Measurements from ENCODE around the gene CDH18.

Gene CDH18

DNA sequence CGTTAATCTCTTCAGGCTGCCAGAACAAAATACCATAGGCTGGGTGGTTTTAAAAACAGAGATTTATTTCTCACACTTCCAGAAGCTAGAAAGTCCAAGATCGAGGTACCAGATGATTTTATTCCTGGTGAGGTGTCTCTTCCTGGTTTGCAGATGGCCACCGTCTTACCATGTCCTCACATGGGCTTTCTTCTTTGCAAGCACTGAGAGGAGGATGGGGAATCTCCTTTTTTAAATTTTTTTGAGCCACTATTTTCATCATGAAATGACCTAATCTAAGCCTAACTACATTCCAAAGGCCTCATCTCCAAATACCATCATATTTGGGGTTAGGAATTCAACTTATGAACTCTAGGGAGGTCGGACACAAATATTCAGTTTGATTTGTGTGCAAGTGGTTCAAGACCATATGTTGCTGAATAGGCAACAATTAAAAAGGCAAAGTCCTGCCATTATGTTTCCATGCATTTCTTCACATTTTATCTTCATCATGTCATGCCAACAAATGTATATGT is 371.2 kb downstream of the CDH18 start:
- in situ Hi-C loops (cut with HindIII; ENCODE audit: low sequenced_read_pairs) = no loop called here

DNA sequence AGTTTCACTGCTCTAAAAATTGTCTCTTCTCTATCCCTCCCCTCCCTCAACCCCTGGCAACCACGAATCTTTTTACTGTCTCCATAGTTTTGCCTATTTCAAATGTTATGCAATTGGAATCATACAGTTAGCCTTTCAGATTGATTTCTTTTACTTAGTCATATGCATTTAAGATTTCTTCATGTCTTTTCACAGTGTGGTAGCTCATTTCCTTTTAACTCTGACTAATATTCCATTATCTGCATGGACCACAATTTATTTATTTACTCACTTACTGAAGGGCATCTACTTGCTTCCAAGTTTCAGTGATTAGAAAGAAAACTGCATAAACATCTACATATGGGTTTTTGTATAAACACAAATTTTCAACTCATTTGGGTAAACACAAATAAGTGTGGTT is 372.3 kb downstream of the CDH18 start:
- in situ Hi-C loops (cut with HindIII; ENCODE audit: low sequenced_read_pairs) = no loop called here

DNA sequence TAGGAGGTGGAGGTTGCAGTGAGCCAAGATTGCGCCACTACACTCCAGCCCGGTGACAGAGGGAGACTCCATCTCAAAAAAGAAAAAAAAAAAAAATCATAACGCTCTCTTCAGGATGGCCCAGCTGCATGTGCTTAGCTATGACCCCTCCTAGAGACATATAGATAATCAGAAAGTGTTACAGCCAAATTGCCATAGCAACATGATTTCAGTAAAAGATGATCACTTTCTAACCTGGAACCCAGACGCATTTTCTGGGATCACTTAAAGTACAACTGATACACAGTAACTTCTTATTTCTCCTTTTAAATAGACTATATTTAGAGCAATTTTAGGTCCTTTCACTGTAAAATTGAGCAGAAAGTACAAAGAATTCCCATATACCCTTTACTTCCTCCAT is 372.9 kb downstream of the CDH18 start:
- in situ Hi-C loops (cut with HindIII; ENCODE audit: low sequenced_read_pairs) = no loop called here

DNA sequence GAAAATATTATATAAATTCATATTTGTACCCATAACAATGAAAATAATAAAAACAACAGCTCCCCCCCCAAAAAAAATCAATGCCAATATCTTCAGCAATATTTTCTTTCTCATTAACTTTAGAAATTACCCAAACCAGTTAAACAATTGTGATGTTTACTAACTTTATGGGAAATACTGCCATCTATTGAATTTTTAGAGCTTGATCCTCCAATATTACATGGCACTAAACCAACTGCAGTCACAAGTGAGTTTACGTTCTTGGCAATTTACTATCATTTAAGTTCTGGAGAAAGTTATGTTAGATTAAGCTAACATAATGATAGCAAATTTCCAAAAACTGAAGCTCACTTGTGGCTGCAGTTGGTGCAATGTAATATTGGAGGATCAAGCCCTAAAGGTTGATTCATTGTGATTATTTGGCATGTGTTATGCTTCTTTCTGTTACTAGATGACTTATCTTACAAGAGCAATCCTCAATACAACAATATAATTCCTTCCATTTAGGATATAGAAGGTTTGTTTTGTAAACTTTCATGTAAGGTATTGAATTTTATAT is 379.5 kb downstream of the CDH18 start:
- in situ Hi-C loops (cut with HindIII; ENCODE audit: low sequenced_read_pairs) = no loop called here

DNA sequence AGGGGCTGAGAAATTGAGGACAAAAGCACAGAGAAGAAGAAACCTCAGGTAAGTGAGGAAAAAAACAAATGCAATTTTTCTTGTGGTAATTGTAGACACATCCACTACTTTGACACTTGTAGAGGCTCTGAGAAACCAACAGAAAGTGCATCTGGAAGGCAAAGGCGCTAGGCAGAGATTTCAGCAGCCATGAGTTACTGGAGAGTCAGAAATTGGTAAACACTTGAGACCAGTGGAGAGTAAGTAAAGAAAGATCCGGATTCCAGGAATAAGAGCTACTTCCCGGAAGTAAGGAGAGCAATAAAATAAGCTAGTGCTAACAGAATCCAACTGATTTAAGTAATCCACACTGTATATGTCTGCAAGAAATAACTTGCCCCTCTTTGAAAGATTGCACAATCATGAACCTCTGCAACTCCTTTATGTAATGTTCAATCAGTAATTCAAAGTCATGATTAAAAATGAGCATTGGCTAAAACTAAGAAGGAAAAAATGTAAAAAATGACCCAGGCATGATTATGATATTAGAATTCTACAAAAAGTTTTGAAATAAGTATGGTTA is 382.1 kb downstream of the CDH18 start:
- in situ Hi-C loops (cut with HindIII; ENCODE audit: low sequenced_read_pairs) = no loop called here

DNA sequence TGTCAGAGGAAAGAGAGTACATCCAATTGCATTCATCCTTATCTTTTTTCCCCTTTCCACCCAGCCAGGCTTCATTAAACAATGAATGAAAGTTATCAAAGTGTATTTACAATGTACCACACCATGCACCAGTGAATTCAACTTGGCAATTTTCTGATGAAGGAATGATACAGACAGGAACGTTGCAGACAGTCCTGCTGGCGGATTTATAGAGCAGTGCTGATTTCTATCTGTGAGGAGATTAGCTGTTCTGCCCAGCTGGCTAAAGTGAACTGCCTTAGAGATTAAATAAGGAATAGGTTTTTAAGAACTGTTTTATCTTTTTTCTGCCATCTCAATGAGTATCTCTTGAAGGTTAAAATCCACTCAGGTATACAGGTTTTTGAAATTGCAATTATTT is 403.9 kb downstream of the CDH18 start:
- in situ Hi-C loops (cut with HindIII; ENCODE audit: low sequenced_read_pairs) = no loop called here

DNA sequence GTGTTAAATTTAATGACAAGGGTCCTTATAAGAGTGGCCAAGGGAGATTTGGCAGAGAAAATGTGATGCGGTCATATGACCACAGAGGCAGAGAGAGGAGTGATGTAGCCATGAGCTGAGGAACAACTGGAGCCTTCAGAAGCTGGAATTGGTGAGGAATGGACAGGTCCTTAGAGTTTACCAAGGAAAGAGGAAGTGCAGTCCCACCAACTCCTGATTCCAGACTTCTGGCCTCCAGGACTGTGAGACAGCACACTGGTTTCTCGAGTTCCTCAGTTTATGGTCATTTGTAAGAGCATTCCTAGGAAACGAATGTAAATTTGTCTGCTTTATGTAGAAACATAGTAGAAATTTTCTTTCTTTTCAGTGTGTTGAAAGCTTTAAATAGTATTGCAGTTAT is 410.1 kb downstream of the CDH18 start:
- in situ Hi-C loops (cut with HindIII; ENCODE audit: low sequenced_read_pairs) = no loop called here

DNA sequence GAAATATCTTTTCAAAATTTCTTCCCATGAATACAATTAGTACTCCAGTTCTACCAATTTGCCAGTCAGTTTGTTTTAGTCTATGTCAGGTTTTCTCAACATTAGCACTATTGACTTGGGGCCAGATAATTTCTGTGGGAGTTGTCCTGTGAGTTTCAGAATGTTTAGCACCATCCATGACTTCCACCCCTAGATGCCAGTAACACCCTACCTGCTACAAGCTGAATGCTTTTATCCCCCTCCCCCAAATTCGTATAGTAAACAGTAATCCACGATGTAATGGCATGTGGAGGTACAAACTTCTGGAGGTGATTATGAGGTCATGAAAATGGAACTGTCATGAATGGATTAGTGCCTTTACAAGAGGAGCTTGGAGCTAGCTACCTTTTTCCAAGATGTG is 420.0 kb downstream of the CDH18 start:
- in situ Hi-C loops (cut with HindIII; ENCODE audit: low sequenced_read_pairs) = no loop called here

DNA sequence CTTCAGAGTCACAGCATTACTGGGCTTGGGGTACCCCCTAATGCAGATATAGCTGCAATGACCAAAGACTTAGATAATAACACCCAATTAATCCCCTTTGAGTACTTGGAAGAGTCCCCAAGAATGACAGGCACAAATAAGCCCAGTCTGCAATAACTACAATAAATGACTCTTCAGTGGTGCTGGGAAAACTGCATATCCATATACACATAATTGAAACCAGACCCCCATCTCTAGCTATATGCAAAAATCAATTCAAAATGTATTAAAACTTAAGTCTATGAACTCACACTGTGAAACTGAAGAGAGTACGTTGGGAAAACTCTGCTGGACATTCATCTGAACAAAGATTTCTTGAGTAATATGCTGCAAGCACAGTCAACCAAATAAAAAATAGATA is 422.5 kb downstream of the CDH18 start:
- in situ Hi-C loops (cut with HindIII; ENCODE audit: low sequenced_read_pairs) = no loop called here

DNA sequence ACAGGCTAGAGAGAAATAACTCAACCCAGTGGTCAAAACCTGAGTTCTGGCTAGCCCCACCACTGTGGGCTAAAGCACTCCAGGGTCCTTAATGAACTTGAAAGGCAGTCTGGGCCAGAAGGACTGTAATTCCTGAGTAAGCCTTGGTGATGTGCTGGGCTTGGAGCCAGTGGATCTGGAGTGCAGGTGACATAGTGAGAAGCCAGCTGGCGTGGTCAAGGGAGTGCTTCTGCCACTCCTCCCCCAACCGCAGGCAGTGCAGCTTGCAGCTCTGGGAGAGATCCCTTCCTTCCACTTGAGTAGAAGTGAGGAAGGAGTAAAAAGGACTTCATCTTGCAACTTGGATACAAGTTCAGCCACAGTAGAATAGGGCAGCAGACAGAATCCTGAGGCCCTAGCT is 424.0 kb downstream of the CDH18 start:
- in situ Hi-C loops (cut with HindIII; ENCODE audit: low sequenced_read_pairs) = no loop called here

DNA sequence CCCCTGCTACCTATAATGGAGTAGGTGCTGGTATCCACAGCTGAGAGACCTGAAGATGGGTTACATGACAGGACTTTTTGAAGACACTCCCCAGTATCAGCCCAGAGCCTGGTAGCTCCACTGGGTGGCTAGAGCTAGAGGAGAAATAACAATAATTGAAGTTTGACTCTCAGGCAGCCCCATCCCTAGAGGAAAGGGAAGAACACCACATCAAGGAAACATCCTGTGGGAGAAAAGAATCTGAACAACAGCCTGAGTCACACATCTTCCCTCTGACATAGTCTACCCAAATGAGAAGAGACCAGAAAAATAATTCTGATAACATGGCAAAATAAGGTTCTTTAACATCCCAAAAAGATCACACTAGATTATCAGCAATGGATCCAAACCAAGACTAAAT is 432.1 kb downstream of the CDH18 start:
- in situ Hi-C loops (cut with HindIII; ENCODE audit: low sequenced_read_pairs) = no loop called here

DNA sequence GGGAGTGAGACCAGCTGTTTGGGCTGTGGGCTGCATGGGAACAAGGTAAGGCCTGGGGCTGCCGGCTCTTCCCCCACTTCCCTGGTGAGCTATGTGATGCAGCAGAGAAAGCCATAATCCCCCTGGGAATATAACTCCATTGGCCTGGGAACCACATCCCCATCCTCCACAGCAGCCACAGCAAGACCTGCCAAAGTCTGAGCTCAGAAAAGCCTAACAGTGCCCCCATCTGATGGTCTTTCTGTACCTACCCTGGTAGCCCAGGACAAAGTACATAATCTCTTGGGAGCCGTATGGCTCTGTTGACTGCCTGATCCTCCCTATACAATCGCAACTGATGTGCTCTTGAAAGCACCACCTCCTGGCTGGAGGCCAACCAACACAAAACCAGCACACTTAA is 432.6 kb downstream of the CDH18 start:
- in situ Hi-C loops (cut with HindIII; ENCODE audit: low sequenced_read_pairs) = no loop called here

DNA sequence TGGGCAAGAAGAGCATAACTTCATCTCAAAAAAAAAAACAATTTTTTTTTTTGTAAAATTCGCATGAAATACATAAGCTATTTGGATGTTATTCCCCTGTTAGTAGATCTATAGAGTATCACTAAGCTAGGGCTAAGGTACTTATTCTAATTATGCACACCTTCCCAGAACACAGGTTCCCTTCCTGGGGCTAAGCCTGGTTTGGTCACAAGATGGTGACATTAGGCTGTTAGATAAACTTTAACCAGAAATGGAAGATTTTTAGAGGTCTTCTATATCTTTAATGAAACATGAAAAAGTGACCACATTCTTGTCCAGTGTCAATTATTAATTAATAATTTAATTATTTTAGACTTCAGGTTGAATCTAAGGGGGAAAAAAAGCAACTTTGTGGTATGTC is 433.5 kb downstream of the CDH18 start:
- in situ Hi-C loops (cut with HindIII; ENCODE audit: low sequenced_read_pairs) = no loop called here

DNA sequence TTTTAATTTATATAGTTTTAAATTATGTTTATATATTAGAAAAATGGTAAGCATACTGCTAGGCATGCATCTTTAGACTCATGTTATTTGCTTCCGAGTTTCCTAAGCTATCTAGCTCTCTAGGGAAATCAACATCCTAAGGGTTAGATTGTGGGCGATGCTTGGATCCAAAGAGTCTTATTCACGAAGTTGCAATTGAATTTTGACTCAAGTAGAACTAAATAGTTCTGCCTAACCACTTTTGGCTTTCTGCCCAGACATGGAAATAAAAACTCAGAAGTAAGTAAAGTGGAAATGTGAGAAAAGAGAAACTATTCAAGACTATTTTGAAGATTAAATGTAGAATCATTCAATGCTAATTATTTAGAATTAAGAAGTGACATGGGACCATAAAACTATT is 440.4 kb downstream of the CDH18 start:
- in situ Hi-C loops (cut with HindIII; ENCODE audit: low sequenced_read_pairs) = no loop called here

DNA sequence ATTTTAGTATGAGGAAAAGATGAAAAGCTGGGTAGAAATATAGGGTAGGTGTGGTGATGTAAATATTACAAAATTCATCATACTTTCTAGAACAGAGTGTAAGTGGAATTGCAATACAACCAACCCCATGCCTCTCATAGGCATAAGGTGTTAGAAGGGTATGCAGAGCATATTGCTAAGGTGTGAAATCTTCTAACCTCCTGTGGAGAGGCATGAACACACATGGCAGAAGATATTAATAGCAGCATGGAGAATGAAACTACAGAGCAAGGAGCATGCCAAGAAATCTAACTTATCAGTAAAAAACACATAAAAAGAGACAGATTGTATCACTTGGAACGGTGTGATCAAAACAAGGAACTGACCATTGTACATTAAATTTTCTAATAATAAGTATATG is 441.5 kb downstream of the CDH18 start:
- in situ Hi-C loops (cut with HindIII; ENCODE audit: low sequenced_read_pairs) = no loop called here

DNA sequence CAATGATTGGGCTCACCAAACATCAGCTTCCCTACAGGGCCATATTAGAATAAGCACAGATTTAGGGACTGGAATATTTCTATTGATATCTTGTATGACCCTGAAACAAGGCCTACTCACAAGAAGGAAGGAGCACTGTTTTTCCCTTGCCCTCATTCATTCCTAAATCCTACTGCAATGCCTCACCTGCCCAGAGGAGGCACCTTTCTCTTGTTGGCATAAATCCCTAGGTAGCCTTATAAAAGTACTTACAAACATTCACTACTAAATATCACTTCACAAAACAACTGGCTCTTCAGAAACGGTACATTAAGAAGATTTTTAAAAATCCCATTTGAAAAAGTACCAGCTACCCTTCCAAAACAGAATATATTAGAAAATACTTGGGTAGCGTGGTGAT is 449.4 kb downstream of the CDH18 start:
- in situ Hi-C loops (cut with HindIII; ENCODE audit: low sequenced_read_pairs) = no loop called here

DNA sequence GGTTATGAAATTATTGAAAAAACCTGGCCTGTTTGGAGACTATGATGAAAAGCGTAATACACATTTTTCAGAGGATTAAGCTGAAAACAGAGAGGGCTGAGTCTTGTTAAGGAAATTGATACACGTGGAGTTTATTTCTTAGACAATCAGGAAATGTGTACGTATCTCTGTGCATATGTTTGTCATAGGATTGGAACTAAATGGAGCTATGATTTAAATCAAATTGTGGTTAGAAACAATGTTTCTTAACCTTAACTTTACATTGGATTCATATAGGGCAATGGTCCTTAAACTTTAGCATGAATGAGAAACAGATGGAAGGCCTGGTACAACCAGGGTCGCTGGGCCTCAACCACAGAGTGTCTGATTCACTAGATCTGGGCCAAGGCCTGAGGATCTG is 451.6 kb downstream of the CDH18 start:
- in situ Hi-C loops (cut with HindIII; ENCODE audit: low sequenced_read_pairs) = no loop called here

DNA sequence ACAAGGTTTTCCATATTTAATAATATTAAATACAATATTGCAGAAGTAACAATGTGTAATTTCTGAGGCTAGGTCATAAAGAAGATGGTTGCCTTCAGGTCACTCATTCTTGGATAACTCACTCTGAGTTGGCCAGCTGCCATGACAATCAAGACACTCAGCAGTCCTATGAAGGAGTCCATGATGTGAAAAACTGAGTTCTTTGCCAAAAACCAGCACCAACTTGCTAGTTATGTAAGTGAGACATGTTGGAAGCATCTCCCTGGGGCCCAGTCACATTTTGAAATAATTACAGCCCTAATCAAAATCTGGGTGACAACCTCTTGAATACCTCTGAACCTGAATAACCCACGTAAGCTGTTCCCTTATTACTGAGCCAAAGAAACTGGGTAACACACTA is 453.2 kb downstream of the CDH18 start:
- in situ Hi-C loops (cut with HindIII; ENCODE audit: low sequenced_read_pairs) = no loop called here

DNA sequence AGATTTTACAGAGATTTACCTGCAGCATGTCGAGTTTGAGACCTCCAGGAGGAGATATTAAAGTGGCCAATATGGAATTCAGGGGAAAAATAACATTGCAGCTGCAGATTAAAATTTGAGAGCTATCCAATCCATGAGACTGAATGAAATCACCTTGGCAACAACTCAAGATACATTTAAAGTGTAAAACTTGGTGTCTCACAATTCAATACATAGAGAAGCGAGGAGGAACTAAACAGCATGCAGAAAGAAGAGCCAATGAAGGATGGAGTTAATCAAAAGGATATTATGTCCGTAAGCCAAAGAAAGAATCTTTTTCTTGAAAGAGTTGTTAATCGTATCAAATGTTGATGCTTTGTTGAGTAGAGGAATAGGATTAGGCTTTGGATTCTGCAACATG is 455.1 kb downstream of the CDH18 start:
- in situ Hi-C loops (cut with HindIII; ENCODE audit: low sequenced_read_pairs) = no loop called here

DNA sequence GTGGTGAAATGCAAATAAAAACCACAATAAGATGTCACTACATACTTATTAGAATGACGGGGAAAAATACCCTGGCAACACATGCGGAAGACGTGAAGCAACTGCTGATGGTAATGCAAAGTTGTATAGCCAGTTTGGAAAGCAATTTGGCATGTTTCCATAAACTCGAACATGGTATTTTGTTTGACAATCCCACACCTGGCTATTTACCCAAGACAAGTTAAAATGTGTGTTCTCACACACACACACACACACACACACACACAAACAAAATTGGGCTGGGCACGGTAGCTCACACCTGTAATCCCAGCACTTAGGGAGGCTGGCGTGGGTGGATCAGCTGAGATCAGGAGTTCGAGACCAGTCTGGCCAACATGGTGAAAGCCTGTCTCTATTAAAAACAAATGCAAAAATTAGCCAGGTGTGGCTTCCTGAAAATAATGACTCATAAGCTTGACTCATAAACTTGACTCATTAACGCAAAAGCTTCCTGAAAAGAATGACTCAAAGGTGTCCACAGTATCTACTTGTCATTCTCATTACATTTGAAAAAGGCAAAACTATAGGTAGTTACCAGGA is 456.5 kb downstream of the CDH18 start:
- in situ Hi-C loops (cut with HindIII; ENCODE audit: low sequenced_read_pairs) = no loop called here

DNA sequence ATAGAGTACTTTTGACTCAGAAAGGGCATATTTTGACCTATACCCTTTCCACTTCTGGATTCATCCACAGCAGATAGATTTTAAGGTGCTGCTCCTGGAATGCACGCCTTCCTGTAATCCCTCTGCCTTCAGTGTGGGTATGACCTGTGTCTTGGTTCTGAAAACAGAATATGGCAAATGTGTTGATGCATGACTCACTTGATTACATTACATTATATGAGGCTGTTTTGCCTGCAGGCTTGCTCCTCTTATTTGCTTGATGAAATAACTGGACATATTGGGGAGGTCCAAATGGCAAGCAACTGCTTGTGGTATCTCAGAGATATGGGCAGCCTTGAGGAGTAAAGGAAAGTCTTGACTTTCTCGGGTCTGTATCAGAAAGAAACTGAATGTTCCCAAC is 468.6 kb downstream of the CDH18 start:
- in situ Hi-C loops (cut with HindIII; ENCODE audit: low sequenced_read_pairs) = no loop called here

DNA sequence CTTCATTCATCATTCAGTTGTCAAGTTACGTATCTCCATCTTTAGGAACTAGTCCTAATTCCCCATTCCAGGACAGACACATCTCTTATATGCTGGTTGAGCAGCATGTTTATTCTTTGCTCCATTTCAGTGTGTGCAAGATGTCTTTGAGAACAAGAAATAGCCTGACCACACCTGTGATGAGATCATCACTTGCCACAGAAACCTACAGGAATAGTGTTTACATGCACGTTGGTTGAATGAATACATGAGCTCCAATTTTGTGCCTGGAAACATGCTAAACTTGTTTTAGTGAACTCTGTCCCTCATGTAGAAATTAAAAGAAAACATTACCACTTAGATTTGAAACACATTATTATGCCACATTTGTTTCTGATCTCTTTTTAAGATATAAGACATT is 489.1 kb downstream of the CDH18 start:
- in situ Hi-C loops (cut with HindIII; ENCODE audit: low sequenced_read_pairs) = no loop called here

Measured in endothelial cell of hepatic sinusoid (primary cell).